H1 (cell line): ENCODE results near the gene EXOSC1. TPM values are rescaled to one million over a fixed set of nuclear protein-coding genes. Genes with fewer than 3 reads are reported as not detected.

Experiments
- ATF3 ChIP-seq: IDR thresholded peaks from 2 replicates; pipeline ENCODE4 v1.6.1; 2011; ENCODE audit warnings: low read depth, mild to moderate bottlenecking, low read length; ENCODE audit not compliant: insufficient read depth
- BACH1 ChIP-seq: IDR thresholded peaks from 2 replicates; pipeline ENCODE4 v1.6.1; 2012; ENCODE audit warnings: low read length, improper control_type of control experiment
- BRCA1 ChIP-seq: IDR thresholded peaks from 2 replicates; pipeline ENCODE4 v1.6.1; 2012; ENCODE audit warnings: low read depth, low read length, improper control_type of control experiment
- CBX8 ChIP-seq: fragments of 300-800, 300-1000 bp; sonication (generic); IDR thresholded peaks from 2 replicates; pipeline ENCODE4 v1.7.1; 2016; ENCODE audit warnings: low read depth, low read length, borderline replicate concordance
- CHD1 ChIP-seq: IDR thresholded peaks from 2 replicates; pipeline ENCODE4 v1.6.1; 2012; ENCODE audit warnings: low read depth, low read length, improper control_type of control experiment
- CTBP2 ChIP-seq: IDR thresholded peaks from 2 replicates; pipeline ENCODE4 v1.7.0; 2011; ENCODE audit warnings: borderline replicate concordance, mild to moderate bottlenecking, moderate library complexity, mixed read lengths, low read length; ENCODE audit not compliant: insufficient read depth, insufficient read length
- EGR1 ChIP-seq: IDR thresholded peaks from 2 replicates; pipeline ENCODE4 v1.6.1; 2011; ENCODE audit warnings: low read depth, low read length, borderline replicate concordance
- HDAC6 ChIP-seq: IDR thresholded peaks from one replicate; pipeline ENCODE4 v1.7.1; 2012; ENCODE audit warnings: low read depth, mild to moderate bottlenecking, inconsistent platforms, low read length, moderate library complexity
- KDM5A ChIP-seq: fragments of 200-600 bp; IDR thresholded peaks from 2 replicates; pipeline ENCODE4 v1.7.1; 2012; ENCODE audit warnings: mild to moderate bottlenecking, low read length, inconsistent platforms, mixed read lengths
- MAFK ChIP-seq: IDR thresholded peaks from 2 replicates; pipeline ENCODE4 v1.6.1; 2012; ENCODE audit warnings: low read depth, mild to moderate bottlenecking, improper control_type of control experiment, low read length
- RFX5 ChIP-seq: IDR thresholded peaks from 2 replicates; pipeline ENCODE4 v1.6.1; 2011; ENCODE audit warnings: low read depth, low read length, improper control_type of control experiment, borderline replicate concordance
- RXRA ChIP-seq: IDR thresholded peaks from 2 replicates; pipeline ENCODE4 v1.6.1; 2011; ENCODE audit warnings: low read depth, mild to moderate bottlenecking, low read length, moderate library complexity; ENCODE audit not compliant: insufficient read depth
- SIX5 ChIP-seq: IDR thresholded peaks from 2 replicates; pipeline ENCODE4 v1.6.1; 2011; ENCODE audit warnings: mild to moderate bottlenecking, low read depth, low read length
- SP2 ChIP-seq: IDR thresholded peaks from 2 replicates; pipeline ENCODE4 v1.6.1; 2012; ENCODE audit warnings: mild to moderate bottlenecking, low read length, inconsistent platforms
- TCF12 ChIP-seq: IDR thresholded peaks from 2 replicates; pipeline ENCODE4 v1.6.1; 2011; ENCODE audit warnings: low read depth, mild to moderate bottlenecking, low read length
- polyA plus RNA-seq, 7 experiments: library from polyadenylated mRNA; depleted of rRNA in 3 of 7; stranded (reverse) in 5 of 7; unstranded in 2 of 7; fragments of >200 nt in 5 of 7; fragments of 200-250 nt in 2 of 7; gene quantifications; 1 replicate in 5 of 7; 2 replicates in 1 of 7; 4 replicates in 1 of 7; pipeline versions ENCODE4 v1.2.1 to v1.2.3, GENCODE V29; 2011 to 2013; ENCODE audit warnings: missing spikeins in 2 of 7, mixed read lengths in 2 of 7
- total RNA-seq: library from RNA; stranded (reverse); fragmentation: NEBNext Ultra II Directional; extraction: Animal tissue kit (Norgen Biotek cat#: 25700); gene quantifications from 2 replicates; pipeline ENCODE4 v1.2.1, GENCODE V29; 2021

EXOSC1 gene
- total and polyA plus RNA-seq, 2 of the 8 experiments (the other 6 are each of a cell fraction or from before 2014, with no cell fraction given) = 52.1 to 68.1 TPM

- TF ChIP-seq HDAC6 = no peak
- TF ChIP-seq EGR1 = no peak
- no peak for TF ChIP-seq CBX8
- TF ChIP-seq CTBP2 = no peak
- no peak for TF ChIP-seq BRCA1
- TF ChIP-seq TCF12 = no peak
- no peak for TF ChIP-seq CHD1
- no peak for TF ChIP-seq SP2
- TF ChIP-seq MAFK = no peak
- TF ChIP-seq SIX5 = no peak
- no peak for TF ChIP-seq RFX5
- TF ChIP-seq RXRA = no peak
- TF ChIP-seq ATF3 = no peak
- TF ChIP-seq KDM5A = no peak
- no peak for TF ChIP-seq BACH1
These were observed 34.1 kb upstream of the EXOSC1 start (continued) for GRCh38 chr10:97479939-97480338.
